IPS-20b (cell line): ENCODE results near the gene VPS41.

Experiments used
- H3K27ac ChIP-seq: one replicate; pipeline ENCODE4 v1.5.1; 2013; ENCODE audit warnings: low read length
- H3K27me3 ChIP-seq: 2 replicates; pipeline ENCODE4 v1.6.1; 2013; ENCODE audit warnings: mild to moderate bottlenecking, low read length, inconsistent platforms; ENCODE audit not compliant: insufficient read depth
- H3K36me3 ChIP-seq: 2 replicates; pipeline ENCODE4 v1.6.1; 2013; ENCODE audit warnings: low read depth, mild to moderate bottlenecking, inconsistent platforms, low read length, moderate library complexity; ENCODE audit not compliant: insufficient read depth
- H3K4me1 ChIP-seq: 2 replicates; pipeline ENCODE4 v1.6.1; 2013; ENCODE audit warnings: mild to moderate bottlenecking, control low read depth, inconsistent platforms, low read length, moderate library complexity; ENCODE audit not compliant: insufficient read depth
- H3K4me3 ChIP-seq: 2 replicates; pipeline ENCODE4 v1.5.1; 2013; ENCODE audit warnings: mild to moderate bottlenecking, low read length, inconsistent platforms
- H3K9ac ChIP-seq: 2 replicates; pipeline ENCODE4 v1.6.1; 2013; ENCODE audit warnings: low read depth, mild to moderate bottlenecking, inconsistent platforms, low read length, moderate library complexity
- H3K9me3 ChIP-seq: 2 replicates; pipeline ENCODE4 v1.6.1; 2013; ENCODE audit warnings: mild to moderate bottlenecking, low read depth, low read length, inconsistent platforms; ENCODE audit not compliant: insufficient read depth

VPS41 gene

DNA sequence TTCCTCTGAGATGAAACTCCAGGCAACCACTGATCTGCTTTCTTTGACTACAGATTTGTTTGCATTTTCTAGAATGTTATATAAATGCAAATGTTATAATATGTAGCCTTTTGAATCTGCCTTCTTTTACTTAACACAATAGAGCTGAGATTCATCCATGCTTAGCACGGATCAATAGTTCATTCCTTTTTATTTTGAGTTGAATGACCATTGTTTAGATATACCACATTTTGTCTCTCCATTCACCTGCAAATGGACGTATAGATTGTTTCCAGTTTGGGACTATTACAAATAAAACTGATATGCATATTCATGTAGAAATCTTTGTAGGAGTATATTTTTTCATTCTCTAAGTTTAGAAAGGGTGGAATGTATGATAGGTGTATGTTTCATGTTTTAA, 57.7 kb downstream of the VPS41 start:
- H3K36me3 ChIP-seq = peaks cover 6% of the 10 kb centered on the region; the same call in 1 of the 2 replicates
- H3K9ac ChIP-seq = no peak overlapping the region
- H3K27ac ChIP-seq = no peak overlapping the region
- peaks cover 4% of the 10 kb centered on the region for H3K4me1 ChIP-seq
- H3K9me3 ChIP-seq = no peaks in the 10 kb centered on the region
- H3K4me3 ChIP-seq = no peak overlapping the region
- H3K27me3 ChIP-seq = no peaks in the 10 kb centered on the region

DNA sequence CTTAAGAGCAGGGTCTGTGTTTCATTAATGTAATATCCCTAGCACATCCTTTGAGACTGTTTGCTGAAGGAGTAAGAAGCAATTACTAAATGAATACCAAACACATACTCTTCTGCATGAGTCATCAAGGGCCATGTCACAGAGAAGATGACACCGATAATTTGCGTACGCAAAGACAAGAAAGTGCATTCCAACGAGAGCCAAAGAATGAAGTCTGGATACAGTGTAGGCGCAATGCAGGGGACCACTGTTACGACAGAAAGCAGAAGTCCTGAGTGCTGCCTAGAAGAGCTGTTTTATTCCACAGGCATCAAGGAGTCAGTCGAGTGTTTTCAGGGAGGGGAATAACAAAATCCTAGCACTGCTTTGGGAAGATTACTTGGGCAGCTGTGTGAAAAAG, 62.7 kb downstream of the VPS41 start:
- peaks cover 6% of the 10 kb centered on the region for H3K4me1 ChIP-seq
- H3K4me3 ChIP-seq = no peak overlapping the region
- H3K9me3 ChIP-seq = no peaks in the 10 kb centered on the region
- no peaks in the 10 kb centered on the region for H3K27me3 ChIP-seq
- no peak overlapping the region for H3K9ac ChIP-seq
- peak overlapping the region; percentile 5 for H3K27ac ChIP-seq
- peaks cover 6% of the 10 kb centered on the region; the same call in 1 of the 2 replicates for H3K36me3 ChIP-seq

DNA sequence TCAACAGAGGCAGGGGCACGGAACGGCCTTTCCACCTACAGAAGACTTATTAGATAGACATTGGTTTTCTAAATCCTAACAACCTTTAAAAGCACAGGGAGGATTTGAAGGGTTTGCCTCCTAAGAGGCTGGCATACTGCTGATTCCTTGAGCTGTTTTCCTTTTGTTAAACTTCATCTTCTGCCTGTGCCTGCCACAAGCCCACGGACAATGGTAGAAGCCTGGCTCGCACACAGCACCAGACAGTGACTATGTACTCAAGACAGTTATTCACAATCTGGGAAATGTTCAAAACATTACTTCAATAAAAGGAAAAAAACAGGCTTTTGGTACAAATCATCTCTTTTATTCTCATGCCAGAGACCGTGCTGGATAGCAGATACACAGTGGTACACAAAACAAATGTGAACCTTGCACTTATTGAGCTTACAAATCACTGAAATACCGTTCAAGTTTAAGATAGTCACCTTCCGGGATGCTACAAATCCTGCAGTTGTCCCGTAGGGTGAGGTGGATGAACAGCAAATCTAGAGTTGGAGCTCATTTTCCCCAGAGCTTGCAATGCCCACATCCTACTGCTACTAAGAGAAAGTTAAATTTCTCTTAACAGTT, 63.9 kb downstream of the VPS41 start:
- no peak overlapping the region for H3K9ac ChIP-seq
- H3K9me3 ChIP-seq = no peaks in the 10 kb centered on the region
- H3K4me1 ChIP-seq = peaks cover 6% of the 10 kb centered on the region; the same call in 1 of the 2 replicates
- peaks cover 6% of the 10 kb centered on the region; the same call in 1 of the 2 replicates for H3K36me3 ChIP-seq
- H3K27me3 ChIP-seq = no peaks in the 10 kb centered on the region
- H3K27ac ChIP-seq = no peak overlapping the region
- no peak overlapping the region for H3K4me3 ChIP-seq

DNA sequence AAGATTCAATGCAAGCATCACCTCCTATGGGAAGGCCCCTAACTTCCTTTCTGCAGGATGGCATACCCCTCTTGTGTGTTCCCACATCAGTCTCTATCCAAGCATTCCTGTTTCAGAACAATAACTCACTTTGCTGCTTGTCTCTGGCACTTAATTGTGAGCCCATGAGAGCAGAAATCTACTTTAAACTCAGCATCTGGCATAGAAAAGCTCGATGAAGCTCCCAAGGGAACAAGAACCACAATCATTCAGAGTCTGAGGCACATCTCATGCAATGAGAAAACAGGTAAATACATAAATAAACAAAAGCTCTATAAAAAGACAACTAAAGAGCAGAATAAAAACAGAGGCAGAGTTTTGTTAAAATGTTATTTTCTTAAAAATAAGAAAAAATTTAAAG, 66.2 kb downstream of the VPS41 start:
- Histone ChIP-seq H3K4me3 (no peak overlapping the region), H3K9me3 (no peaks in the 10 kb centered on the region), H3K36me3 (no peaks in the 10 kb centered on the region), H3K27me3 (no peaks in the 10 kb centered on the region), H3K27ac (no peak overlapping the region), H3K4me1 (peaks cover 6% of the 10 kb centered on the region; the same call in 1 of the 2 replicates), H3K9ac (no peak overlapping the region)

GRCh38 chr7:38840736-38841460, 68.1 kb downstream of the VPS41 start:
- H3K36me3 ChIP-seq = no peaks in the 10 kb centered on the region
- no peak overlapping the region for H3K4me3 ChIP-seq
- no peaks in the 10 kb centered on the region for H3K4me1 ChIP-seq
- H3K9ac ChIP-seq = no peak overlapping the region
- H3K27ac ChIP-seq = no peak overlapping the region
- no peaks in the 10 kb centered on the region for H3K9me3 ChIP-seq
- H3K27me3 ChIP-seq = no peaks in the 10 kb centered on the region

DNA sequence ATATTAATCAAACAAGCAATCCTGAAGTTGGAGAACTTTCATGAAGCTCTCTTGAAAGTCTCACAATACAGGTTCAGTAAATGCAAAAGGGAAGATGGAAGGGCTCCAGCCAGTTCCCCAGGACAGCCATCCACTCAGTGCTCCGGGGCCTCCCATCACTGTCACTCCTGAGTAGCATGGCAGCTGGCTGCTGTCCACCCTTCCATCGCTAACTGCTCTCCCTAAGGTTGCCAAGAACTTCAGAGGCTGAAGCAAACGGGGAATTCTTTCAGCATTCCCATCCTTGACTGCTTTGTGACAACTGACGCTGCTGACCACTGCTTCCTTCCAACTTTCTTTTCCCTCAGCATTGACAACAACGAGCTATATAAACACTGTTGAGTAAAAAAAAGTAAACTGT, 69.1 kb downstream of the VPS41 start:
- no peaks in the 10 kb centered on the region for H3K9me3 ChIP-seq
- H3K27ac ChIP-seq = no peak overlapping the region
- H3K27me3 ChIP-seq = no peaks in the 10 kb centered on the region
- H3K36me3 ChIP-seq = no peaks in the 10 kb centered on the region
- no peak overlapping the region for H3K4me3 ChIP-seq
- no peaks in the 10 kb centered on the region for H3K4me1 ChIP-seq
- H3K9ac ChIP-seq = no peak overlapping the region

DNA sequence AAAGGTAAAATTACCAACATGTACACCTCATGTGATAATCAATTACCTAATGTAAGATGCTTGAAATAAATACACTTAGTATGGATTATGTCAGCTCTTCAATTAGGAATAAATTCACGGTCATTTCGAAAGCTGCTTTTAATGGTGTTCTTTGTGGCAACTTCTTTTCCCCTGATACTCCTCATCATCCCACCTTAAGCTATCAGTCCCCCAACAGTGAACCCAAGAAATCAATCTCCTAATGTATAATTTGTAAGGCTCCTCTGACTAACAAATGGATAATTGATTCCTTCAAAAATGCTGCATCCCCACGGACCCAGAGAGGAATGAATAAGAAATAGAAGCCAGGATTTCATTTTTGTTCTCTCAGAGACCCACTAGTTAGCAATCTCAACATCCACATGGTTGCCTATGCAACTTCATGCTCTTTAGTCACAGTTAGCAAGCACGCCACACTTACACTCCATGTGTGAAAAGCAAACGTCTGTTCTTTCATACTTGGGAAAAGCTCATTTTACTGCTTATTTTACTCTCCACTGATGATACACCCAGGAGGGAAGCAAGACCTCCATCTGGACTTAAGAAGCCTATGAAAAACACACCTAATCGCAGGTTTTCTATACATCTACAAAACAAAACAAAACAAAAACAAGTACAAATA, 70.1 kb downstream of the VPS41 start:
- no peak overlapping the region for H3K9ac ChIP-seq
- no peak overlapping the region for H3K27ac ChIP-seq
- H3K9me3 ChIP-seq = no peaks in the 10 kb centered on the region
- no peaks in the 10 kb centered on the region for H3K36me3 ChIP-seq
- H3K4me3 ChIP-seq = no peak overlapping the region
- H3K4me1 ChIP-seq = peaks cover 4% of the 10 kb centered on the region; the same call in 1 of the 2 replicates
- no peaks in the 10 kb centered on the region for H3K27me3 ChIP-seq

- Histone ChIP-seq H3K36me3 (peaks cover 3% of the 10 kb centered on the region; the same call in 1 of the 2 replicates), H3K27me3 (no peaks in the 10 kb centered on the region), H3K4me3 (no peak overlapping the region), H3K27ac (no peak overlapping the region), H3K9ac (no peak overlapping the region), H3K4me1 (peaks cover 9% of the 10 kb centered on the region), H3K9me3 (no peaks in the 10 kb centered on the region)
These were observed 74.6 kb downstream of the VPS41 start for GRCh38 chr7:38834357-38834756.

- no peaks in the 10 kb centered on the region for H3K9me3 ChIP-seq
- peaks cover 9% of the 10 kb centered on the region for H3K4me1 ChIP-seq
- no peak overlapping the region for H3K4me3 ChIP-seq
- H3K9ac ChIP-seq = no peak overlapping the region
- H3K36me3 ChIP-seq = peaks cover 3% of the 10 kb centered on the region; the same call in 1 of the 2 replicates
- no peak overlapping the region for H3K27ac ChIP-seq
- no peaks in the 10 kb centered on the region for H3K27me3 ChIP-seq
These were observed 75.7 kb downstream of the VPS41 start for GRCh38 chr7:38833329-38833728.

GRCh38 chr7:38831259-38831996, 77.6 kb downstream of the VPS41 start:
- H3K4me3 ChIP-seq = no peak overlapping the region
- H3K27ac ChIP-seq = no peak overlapping the region
- no peaks in the 10 kb centered on the region for H3K27me3 ChIP-seq
- no peak overlapping the region for H3K9ac ChIP-seq
- H3K9me3 ChIP-seq = no peaks in the 10 kb centered on the region
- peaks cover 3% of the 10 kb centered on the region; the same call in 1 of the 2 replicates for H3K36me3 ChIP-seq
- H3K4me1 ChIP-seq = peaks cover 9% of the 10 kb centered on the region

GRCh38 chr7:38830826-38831225, 78.2 kb downstream of the VPS41 start:
- H3K9ac ChIP-seq = no peak overlapping the region; the same call in 1 of the 2 replicates
- H3K4me3 ChIP-seq = no peak overlapping the region
- H3K9me3 ChIP-seq = no peaks in the 10 kb centered on the region
- H3K27ac ChIP-seq = peak overlapping the region; percentile 28
- H3K27me3 ChIP-seq = no peaks in the 10 kb centered on the region
- H3K36me3 ChIP-seq = peaks cover 3% of the 10 kb centered on the region; the same call in 1 of the 2 replicates
- H3K4me1 ChIP-seq = peaks cover 9% of the 10 kb centered on the region
